ENCODE data around the gene COL20A1. TPM values are rescaled to one million over a fixed set of nuclear protein-coding genes. Genes with fewer than 3 reads are reported as not detected.

Gene COL20A1
- total RNA-seq, 1 experiment from 2014 or later, result 2.3 TPM

DNA sequence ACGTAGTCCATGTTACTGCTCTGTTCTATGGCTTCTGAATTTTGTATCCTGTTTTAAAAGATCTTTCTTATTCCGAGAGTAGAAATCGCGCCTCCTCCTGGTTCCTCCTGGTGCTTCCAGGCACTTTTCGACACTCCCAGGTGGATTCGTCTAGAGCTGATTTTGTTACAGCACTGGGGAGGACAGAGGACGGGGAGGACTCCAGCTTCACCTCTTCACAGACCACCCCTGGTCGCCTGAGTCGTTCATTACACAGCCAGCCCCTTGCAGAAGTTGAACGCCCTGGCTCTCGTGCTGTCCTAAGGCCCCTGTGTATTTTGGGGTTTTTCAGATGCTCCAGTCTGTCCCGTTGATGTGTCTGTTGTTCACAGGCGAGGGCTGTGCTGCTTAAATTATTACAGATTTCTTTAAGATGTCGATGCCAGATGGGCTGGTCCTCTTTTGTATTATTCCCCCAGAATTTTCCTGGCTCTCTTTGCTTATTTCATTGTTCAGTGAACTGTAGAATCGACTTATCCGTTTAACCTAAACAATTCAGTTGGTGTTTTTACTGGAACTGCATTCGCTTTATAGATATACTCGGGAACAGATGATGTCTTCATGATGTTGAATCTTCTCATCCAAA, 30.5 kb downstream of the COL20A1 start:
- no CpG with 5 or more reads among the region's 18 CpGs for WGBS (ENCODE audit: extremely low coverage, insufficient read length, low lambda C conversion rate)
- no peaks in the 10 kb centered on the region for H3K9me3 Mint-ChIP-seq
- peak overlapping the region in 1 of 3 experiments; percentile 3; a peak in 1 of 7 replicates for H3K27ac Mint-ChIP-seq

More for the DNA sequence above, 30.5 kb downstream of the COL20A1 start:
- H3K4me1 Mint-ChIP-seq, result peaks cover 0 to 10% of the 10 kb centered on the region in 2 experiments; a peak in 2 of 4 replicates
- H3K4me1 ChIP-seq (ENCODE audit: insufficient read depth, low read length), result no peaks in the 10 kb centered on the region
- H3K23ac ChIP-seq (ENCODE audit: insufficient read length, low read depth, low read length), result no peak overlapping the region
- no peak overlapping the region for H3K4me3 Mint-ChIP-seq
- H2BK120ac ChIP-seq (ENCODE audit: low read depth, low read length, poor library complexity, severe bottlenecking), result no peak overlapping the region
- H3K4me2 ChIP-seq (ENCODE audit: insufficient read depth, insufficient read length, low read length), result no peak overlapping the region
- H2BK5ac ChIP-seq (ENCODE audit: insufficient read length, low read length), result no peak overlapping the region
- H4K5ac ChIP-seq (ENCODE audit: insufficient read length, low read depth, low read length), result no peak overlapping the region
- no peaks in the 10 kb centered on the region for H3K79me1 ChIP-seq (ENCODE audit: insufficient read depth, low read depth, low read length, poor library complexity, severe bottlenecking)
- H3K27me3 ChIP-seq (ENCODE audit: insufficient read depth, low read length), result no peaks in the 10 kb centered on the region
- H3K79me2 ChIP-seq (ENCODE audit: insufficient read depth, low read length), result no peaks in the 10 kb centered on the region
- no peak overlapping the region for H2AFZ ChIP-seq (ENCODE audit: low read length)
- no peak overlapping the region for H3K4ac ChIP-seq (ENCODE audit: low read depth, low read length)
- H3K14ac ChIP-seq (ENCODE audit: insufficient read depth, low read length), result no peak overlapping the region
- H3T11ph ChIP-seq (ENCODE audit: low read length), result no peak overlapping the region
- H4K8ac ChIP-seq (replicated peaks; ENCODE audit: insufficient read length, low read depth, low read length), result no peak overlapping the region
- no peak overlapping the region for H4K91ac ChIP-seq (ENCODE audit: insufficient read length, low read depth, low read length)
- no peak overlapping the region for H2BK20ac ChIP-seq (ENCODE audit: low read depth, low read length, poor library complexity, severe bottlenecking)
- H2AK5ac ChIP-seq (ENCODE audit: insufficient read length, low read length), result no peak overlapping the region
- no peak overlapping the region for H3K56ac ChIP-seq (ENCODE audit: insufficient read length, low read depth, low read length)
- TF ChIP-seq, protein P1, sequence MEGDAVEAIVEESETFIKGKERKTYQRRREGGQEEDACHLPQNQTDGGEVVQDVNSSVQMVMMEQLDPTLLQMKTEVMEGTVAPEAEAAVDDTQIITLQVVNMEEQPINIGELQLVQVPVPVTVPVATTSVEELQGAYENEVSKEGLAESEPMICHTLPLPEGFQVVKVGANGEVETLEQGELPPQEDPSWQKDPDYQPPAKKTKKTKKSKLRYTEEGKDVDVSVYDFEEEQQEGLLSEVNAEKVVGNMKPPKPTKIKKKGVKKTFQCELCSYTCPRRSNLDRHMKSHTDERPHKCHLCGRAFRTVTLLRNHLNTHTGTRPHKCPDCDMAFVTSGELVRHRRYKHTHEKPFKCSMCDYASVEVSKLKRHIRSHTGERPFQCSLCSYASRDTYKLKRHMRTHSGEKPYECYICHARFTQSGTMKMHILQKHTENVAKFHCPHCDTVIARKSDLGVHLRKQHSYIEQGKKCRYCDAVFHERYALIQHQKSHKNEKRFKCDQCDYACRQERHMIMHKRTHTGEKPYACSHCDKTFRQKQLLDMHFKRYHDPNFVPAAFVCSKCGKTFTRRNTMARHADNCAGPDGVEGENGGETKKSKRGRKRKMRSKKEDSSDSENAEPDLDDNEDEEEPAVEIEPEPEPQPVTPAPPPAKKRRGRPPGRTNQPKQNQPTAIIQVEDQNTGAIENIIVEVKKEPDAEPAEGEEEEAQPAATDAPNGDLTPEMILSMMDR (conservative IDR thresholded peaks at IDR 0.05), result peak; percentile 43
- H3K27me3 Mint-ChIP-seq (ENCODE audit: low read depth), result peaks cover 6% of the 10 kb centered on the region; the same call in 1 of the 2 replicates
- no peak overlapping the region for H3K18ac ChIP-seq (ENCODE audit: insufficient read length, low read depth, low read length)
- no peak overlapping the region for H2BK12ac ChIP-seq (ENCODE audit: insufficient read length, low read depth, low read length)
- no peaks in the 10 kb centered on the region for H3K23me2 ChIP-seq (ENCODE audit: insufficient read length, low read depth, low read length, poor library complexity, severe bottlenecking)
- no peaks in the 10 kb centered on the region for H4K20me1 ChIP-seq (ENCODE audit: control insufficient read depth, insufficient read depth, insufficient read length)
- H3K9ac ChIP-seq (ENCODE audit: extremely low read depth, insufficient read length, low read length), result no peak overlapping the region
- no peaks in the 10 kb centered on the region for H3K36me3 Mint-ChIP-seq (ENCODE audit: insufficient read depth in 1 of 3, low read depth in 3 of 3)
- H3K27ac ChIP-seq (ENCODE audit: insufficient read length, low read depth, low read length), result no peak overlapping the region
- DNase-seq, result no peak
- H2BK15ac ChIP-seq (ENCODE audit: low read depth, low read length), result no peak overlapping the region
- no peaks in the 10 kb centered on the region for H3K9me3 ChIP-seq (ENCODE audit: control insufficient read depth, low read depth, low read length)

Measured in H9 (cell line).